K562 (cell line): Measurements from ENCODE around the gene PALMD. TPM values are rescaled to one million over a fixed set of nuclear protein-coding genes. Genes with fewer than 3 reads are reported as not detected.

ENCODE experiments used
- CHAMP1 ChIP-seq: fragments of 450-650 bp; IDR thresholded peaks from 2 replicates; pipeline ENCODE4 v1.6.1; 2016; ENCODE audit warnings: mild to moderate bottlenecking
- FOS ChIP-seq: IDR thresholded peaks from 3 replicates; pipeline ENCODE4 v1.6.1; 2011; ENCODE audit not compliant: insufficient read length; ENCODE audit errors: extremely low read depth
- HDAC8 ChIP-seq: fragments of 450-650 bp; IDR thresholded peaks from 2 replicates; pipeline ENCODE4 v1.6.1; 2016; ENCODE audit warnings: mild to moderate bottlenecking, missing genetic modification characterization, moderate library complexity, missing compliant biosample characterization
- HDGF ChIP-seq: fragments of 450-650 bp; IDR thresholded peaks from 2 replicates; pipeline ENCODE4 v1.6.1; 2016
- HIVEP1 ChIP-seq: fragments of 250-450 bp; sonication (Bioruptor Pico); IDR thresholded peaks from 2 replicates; pipeline ENCODE4 v1.4.0; 2020; ENCODE audit warnings: mild to moderate bottlenecking
- HMGN3 ChIP-seq: IDR thresholded peaks from 2 replicates; pipeline ENCODE4 v1.6.1; 2011; ENCODE audit warnings: borderline replicate concordance, low read depth, mild to moderate bottlenecking, mixed read lengths, low read length; ENCODE audit not compliant: insufficient read length; ENCODE audit errors: extremely low read depth
- ILK ChIP-seq: fragments of 450-650 bp; IDR thresholded peaks from 2 replicates; pipeline ENCODE4 v1.6.1; 2016; ENCODE audit warnings: missing genetic modification characterization, low read depth, mild to moderate bottlenecking, missing compliant biosample characterization, moderate library complexity, borderline replicate concordance
- REST ChIP-seq, 2 experiments: fragments of 450-650 bp; formaldehyde crosslinking in 1 of 2; IDR thresholded peaks; 2 replicates each; pipeline versions ENCODE4 v1.4.0 to v1.6.1; 2014 to 2020; ENCODE audit warnings: mild to moderate bottlenecking in 2 of 2, borderline replicate concordance in 1 of 2, low read depth in 1 of 2
- ZNF239 ChIP-seq: fragments of 250-450 bp; sonication (Bioruptor Pico); IDR thresholded peaks from 2 replicates; pipeline ENCODE4 v1.4.0; 2020; ENCODE audit warnings: mild to moderate bottlenecking
- polyA plus RNA-seq, 8 experiments: library from polyadenylated mRNA; depleted of rRNA in 4 of 8; stranded (reverse) in 5 of 8; unstranded in 3 of 8; fragments of >200 nt; fragmentation: Nextera tagmentation in 2 of 8; fragmentation: Illumina TruSeq in 1 of 8; extraction: Ambion mirVana in 2 of 8; extraction: Trizol in 1 of 8; gene quantifications; 2 replicates each; pipeline versions ENCODE4 v1.2.1 to v1.2.3, GENCODE V29; 2011 to 2014; ENCODE audit warnings: inconsistent platforms in 1 of 8, missing spikeins in 1 of 8
- total RNA-seq, 7 experiments: library from RNA; depleted of rRNA in 6 of 7; stranded (reverse); fragments of >200 nt in 6 of 7; fragmentation: Illumina TruSeq in 2 of 7; extraction: Trizol in 2 of 7; gene quantifications; 2 replicates each; pipeline versions ENCODE4 v1.2.1 to v1.2.3, GENCODE V29; 2011 to 2021; ENCODE audit warnings: low replicate concordance in 1 of 7

Gene PALMD
- total and polyA plus RNA-seq, 9 of the 15 experiments (the other 6 are each of a cell fraction or from before 2014, with no cell fraction given): 2.7 to 13.5 (median 5.4) TPM

GRCh38 chr1:99657213-99658030, 11.5 kb downstream of the PALMD start (continued):
- TF ChIP-seq CHAMP1 (no peak), HDAC8 (tag) (no peak), HDGF (no peak), HMGN3 (no peak), FOS (no peak), HIVEP1 (CRISPR knock-in tag) (no peak), REST (IDR thresholded peaks at IDR 0.05; ENCODE audit: borderline replicate concordance) (no peak), REST (CRISPR knock-in tag; IDR thresholded peaks at IDR 0.05; ENCODE audit: low read depth) (no peak), ZNF239 (CRISPR knock-in tag) (no peak), ILK (tag) (no peak)
